GM19455 (cell line): ENCODE measurements around the gene ZIC3.
"Not testable (repeated sequence)": the region's sequence is repeated elsewhere in the genome, so short reads cannot be mapped to it uniquely, and the experiment has no call there.

Experiments used
- ATAC-seq: cut with Tn5 transposase; IDR thresholded peaks from one replicate; pipeline ENCODE4 v1.9.1; 2021; ENCODE audit not compliant: unreplicated experiment

The ZIC3 gene

DNA sequence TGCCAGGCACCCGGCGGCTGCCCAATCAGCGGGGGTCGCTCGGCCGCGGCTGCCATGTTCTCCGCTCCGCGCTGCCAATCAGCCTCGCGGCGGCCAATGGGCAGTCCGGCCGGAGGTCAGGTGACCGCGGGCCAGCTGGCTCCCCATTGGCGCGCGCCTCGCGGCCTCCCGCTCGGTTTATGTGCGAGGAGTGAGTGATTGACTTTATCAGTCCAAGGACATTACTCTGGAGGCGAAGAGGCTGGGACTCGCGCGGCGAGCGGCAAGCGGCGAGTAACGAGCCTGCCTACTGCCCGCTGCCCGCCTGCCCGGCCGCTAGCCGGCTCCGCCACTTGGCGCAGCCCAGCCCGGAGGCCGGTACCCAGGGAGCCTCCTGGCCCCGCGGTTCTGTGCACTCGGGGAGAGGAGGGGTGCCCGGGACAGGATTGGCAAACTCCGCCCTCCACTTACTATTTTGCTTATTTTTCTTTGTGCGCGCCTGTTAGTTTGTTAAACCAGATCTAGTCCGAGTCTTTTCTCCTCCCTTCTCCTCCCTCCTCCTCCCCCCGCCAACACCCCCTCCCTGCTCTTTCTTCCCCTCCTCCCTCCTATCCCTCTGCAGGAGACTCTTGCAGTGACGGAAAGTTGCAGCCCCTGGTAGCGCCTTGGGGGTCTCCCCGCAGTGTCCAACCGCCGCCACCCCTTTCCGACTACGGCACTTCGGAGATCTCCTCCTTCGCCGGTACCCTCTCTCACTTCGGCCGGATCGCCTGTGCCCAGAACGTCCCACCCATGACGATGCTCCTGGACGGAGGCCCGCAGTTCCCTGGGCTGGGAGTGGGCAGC, at the start of gene ZIC3:
TSS of gene ZIC3 (plus strand) at position 207 of the 825 bp plus-strand sequence. CDS start at position 772, 565 bp downstream.
- ATAC-seq: no peak

DNA sequence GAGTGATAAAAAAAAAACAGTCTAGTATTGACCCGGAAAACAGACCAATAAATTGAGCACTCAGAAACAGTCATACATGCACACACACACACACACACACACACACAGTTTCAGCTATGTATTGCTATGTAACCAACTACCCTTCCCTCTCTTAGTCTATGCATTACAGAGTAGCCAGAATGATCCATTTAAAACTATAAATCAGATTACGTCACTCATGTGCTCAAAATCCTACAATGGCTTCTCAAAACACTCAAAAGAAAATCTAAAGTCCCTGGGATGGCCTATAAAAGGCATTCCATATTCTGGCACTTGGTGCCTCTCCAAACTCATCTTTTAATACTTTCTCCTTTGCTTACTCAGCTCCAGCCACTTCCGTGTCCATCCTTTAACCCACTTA, 46.5 kb upstream of the ZIC3 start:
- ATAC-seq: no peak

DNA sequence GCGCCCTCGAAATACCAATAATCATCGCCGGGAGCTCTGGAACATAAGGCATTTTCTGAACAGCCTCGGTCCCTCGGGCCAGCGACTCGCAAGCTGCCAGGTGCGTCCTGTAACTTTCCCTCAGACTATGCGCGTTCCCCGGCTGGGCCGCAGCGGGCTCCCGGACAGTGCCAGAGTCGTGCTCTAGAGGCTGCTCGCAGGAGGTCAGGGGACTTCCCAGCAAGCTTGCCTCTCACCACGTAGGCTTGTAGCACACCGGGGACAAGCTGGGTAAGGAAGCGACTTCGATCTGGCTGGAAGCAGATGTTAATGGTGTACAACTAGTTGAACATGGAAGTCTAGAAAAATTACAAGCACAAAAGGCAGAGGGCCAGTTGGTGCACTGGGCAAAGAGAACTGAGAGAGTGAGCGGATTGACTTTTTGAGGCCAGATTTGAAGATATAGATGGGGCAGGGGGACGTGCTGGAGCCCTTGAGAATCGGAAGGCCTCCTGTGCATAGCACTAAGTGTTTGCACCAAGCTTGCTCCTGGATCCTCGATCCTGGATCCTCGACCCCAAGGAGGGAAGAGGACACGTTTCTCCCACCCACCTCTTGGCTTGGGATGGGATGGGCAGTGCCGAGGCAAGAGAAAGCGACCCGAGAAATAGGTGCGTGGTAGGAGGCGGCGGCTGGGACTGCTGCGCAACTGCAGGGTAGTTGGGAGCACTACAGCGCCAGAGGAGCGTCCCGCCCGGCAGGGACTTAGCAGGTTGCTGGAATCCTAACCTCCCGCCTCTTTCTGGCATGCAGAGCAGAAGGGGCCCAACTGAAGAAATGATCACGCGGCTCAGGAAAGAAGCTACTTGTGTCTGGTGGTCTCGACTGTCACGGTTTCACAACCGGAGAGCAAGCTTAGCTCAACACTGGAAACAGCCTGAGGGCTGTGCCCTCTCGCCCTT, 19.9 kb upstream of the ZIC3 start:
- no peak for ATAC-seq

DNA sequence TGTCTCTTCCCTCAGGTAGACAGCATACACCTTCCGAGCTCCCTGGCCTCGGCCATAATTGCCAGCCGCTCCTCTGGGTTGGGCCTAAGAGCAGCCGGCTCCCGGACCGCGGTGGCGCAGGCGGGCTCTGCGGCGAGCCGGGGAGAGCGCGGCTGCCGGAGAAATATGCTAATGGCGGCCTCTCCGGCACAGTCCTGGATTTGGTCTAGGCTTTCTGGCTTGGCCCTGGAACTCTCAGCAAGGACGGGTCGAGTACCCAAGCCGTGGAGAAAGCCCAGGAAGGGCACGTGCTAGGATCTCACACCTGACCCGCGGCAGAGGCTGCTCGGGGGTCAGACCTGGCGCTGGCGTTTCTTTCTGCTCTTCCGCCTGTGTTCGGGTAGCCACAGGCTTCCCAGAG, 18.6 kb upstream of the ZIC3 start:
- ATAC-seq: no peak

DNA sequence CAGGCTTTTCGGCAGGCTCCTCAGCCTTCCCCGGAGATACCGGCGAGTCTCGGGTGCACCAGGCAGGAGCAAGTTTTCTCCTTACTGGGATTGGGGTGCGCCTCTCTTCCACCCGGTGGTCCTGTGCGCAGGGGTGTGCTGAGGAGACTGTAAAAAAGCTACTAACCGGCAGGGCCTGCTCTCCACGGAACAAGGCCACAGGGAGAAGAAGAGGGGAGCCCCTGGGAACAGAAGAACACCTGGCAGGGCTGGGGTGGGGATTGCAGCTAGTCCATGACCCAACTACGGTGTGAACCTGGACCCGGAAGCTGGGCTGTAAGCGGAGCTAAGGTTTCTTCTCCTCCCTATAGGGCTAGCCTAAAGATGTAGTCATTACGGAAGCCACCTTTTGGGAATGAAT, 17.7 kb upstream of the ZIC3 start:
- no peak for ATAC-seq

DNA sequence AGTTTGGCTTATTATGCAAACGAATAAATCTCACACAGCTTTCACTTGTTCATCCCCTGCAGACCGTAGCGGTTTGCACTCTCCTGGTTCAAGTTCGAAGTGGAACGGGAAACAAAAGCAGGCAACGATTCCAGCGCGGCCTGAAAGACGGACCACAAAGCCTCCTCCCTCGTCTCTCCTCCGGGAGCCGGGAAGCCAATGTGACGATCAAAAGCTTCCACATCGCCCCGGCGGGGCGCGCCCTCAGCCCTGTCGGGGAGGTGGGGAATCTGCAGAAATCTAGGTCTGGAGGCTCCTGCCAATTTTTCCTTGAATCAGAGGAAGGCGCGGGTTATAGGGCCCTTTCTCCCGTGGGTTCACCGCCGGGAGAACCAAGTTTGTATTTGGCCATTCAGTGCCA, 16.9 kb upstream of the ZIC3 start:
- no peak for ATAC-seq

DNA sequence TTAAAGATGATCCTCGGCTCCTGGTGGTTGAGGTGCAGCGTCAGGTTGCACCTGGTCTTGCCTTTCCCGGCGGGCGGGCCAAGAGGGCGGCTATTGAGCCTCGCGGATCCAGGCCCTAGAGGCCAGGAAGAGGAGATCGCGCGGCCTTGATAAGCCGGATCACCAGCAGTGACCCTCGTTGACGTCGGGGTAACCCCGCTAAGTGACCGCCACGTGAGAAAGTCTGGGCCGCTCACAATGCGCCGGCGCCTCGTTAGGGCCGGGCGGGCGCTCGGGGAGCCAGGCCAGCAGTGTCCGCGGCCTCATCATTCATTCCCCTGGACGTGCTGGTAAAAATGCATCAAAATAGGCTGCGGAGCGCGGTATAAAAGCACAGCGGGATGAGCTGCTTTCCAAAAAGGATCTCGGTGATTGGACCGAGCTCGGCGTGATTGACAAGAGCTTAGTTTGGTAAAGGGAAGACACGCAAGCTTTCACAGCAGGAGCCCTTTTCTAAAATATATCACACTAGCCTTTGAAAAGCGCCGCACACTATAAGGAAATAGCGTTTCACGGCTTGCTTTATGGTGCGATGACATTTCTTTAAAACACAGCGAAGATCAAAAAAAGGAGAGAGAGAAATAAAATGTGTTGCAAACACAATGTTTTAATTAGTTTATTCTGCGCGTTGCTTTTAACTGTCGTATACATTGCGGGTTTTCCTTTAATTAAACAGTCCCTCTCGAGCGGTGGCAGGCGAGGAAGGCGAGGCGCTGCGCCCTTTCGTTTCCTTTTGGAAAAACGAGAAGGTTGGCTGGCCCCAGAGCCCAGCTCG, 15.9 kb upstream of the ZIC3 start:
- no peak for ATAC-seq

DNA sequence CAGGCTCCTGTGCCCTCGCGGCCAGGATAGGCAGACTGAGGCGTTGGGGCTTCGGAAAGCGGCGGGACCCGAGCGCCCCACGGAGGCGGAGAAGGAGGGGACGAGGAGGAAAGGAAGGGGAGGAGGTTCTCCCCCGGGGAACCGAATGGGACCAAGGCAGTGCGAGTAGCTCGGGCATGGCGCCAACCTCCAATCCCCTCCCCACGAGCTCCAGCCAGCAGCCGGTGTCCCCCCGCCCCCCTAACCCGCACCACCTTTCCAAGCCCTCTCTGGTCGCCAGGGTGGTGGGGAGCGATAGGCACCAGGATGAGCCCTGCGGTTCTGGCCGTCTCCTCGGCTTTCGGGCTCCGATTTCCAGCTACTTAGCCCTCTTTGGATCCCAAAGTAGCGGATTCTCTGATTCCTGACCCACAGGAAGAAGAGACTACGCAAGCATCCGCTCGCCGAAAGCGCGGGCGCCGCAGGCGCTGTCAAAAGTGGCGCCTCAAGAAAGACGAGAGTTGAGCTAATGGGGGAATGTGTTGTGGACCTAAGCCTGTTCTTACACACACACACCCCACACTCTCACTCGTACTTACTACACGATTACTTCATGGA, 15.2 kb upstream of the ZIC3 start:
- no peak for ATAC-seq

DNA sequence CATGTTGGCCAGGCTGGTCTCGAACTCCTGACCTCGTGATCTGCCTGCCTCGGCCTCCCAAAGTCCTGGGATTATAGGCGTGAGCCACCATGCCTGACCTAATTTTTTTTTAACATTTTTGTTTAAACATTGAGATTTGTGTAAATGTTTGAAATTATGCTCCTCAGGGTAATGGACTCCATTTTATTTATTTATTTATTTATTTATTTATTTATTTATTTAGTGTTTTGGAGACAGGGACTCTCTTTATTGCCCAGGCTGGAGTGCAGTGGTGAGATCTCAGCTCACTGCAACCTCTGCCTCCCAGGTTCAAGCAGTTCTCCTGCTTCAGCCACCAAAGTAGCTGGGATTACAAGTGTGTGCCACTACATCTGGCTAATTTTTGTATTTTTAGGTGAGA, 13.8 kb upstream of the ZIC3 start:
- ATAC-seq: not testable (repeated sequence)

DNA sequence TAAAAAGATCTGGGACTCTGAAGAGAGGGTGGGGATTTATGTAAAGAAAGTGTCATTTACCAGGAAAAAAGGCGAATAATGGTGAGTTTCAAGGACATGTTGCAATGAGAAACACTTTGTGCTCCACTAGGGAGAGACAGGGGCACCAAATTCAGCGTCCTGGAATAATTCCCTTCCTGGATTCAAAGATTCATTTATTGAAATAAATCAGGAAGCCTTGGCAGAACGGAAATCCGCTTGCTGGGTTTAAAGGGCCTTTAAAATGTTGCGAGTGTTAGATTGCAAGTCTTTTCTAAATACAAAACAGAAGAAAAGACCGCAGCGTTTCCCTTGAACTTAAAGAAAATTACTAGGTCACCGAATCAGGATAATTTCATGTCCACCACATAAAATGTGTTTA, 3.8 kb upstream of the ZIC3 start:
- ATAC-seq: no peak

DNA sequence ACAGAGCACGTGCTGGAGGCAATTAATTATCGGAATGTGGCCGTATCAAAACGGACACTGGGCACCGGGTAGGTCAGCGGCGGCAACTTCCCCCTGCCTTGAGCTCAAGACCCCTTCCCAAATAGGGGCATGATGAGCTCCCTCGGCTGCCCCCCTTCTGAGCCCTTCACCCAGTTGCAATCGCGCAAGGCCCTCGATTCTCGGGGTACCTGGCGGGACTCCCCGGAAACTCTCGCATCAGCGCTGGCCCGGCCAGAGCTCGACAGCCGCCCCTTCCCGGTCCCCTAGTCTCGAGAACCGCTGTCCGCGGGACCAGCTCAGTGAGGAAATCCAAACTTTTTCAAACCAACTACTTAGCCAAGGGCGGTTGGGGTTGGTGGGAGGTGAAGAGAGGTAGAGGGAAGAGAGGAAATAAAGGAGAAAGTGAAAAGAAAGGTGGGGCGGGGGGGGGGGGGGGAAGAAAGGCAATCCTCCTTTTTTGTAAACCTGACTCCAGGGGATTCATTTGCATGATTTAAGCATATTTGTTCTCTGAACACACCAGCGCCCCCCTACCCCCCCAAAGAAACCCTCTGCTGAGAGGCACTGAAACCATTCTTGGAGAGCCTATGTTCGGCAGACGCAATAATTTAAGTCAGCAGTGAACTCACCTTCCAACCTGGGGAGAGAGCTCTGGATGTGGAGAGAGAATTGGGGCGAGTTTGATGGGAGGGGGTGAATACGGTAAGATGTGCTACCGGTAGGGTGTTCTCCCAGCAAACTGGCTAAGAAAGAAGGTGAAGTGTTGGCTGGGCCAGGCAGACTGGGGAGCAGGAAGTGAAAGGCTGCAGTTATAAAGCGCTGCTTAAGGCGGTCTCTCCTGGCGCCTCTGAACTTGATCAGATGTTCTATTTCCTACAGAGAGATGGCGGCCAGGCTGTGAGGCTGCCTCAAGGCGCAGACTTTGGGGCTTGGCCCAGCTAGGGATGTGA, 2.0 kb upstream of the ZIC3 start:
- ATAC-seq: no peak

DNA sequence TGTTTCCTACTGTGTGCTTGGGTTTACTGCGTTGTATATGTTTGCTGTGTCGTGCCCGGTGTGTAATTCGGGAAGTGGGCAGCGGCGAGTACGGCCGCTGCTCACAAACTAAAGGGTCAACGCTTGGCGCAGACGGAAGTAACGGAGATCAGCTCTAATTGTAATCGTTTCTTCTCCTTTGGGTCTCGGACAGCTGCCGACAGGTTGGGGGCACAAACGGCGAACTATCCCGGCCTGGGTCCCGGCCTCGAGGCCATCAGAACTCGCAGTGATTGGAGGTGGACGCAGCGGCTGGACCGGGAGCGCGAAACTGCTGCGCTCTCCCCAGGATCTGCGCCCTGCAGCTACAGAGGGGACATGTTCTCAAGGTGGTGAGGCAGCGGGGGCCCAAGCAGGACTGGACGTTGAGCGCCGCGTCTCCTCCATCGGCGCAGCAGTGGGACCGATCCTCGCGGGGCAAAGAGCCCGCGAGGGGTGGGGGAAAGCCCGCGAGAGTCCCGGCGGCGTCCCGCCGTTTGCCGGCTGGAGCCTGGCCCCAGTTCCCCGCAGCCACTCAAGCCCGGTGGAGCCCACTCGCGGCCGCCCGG, 516 bp upstream of the ZIC3 start:
- no peak for ATAC-seq

DNA sequence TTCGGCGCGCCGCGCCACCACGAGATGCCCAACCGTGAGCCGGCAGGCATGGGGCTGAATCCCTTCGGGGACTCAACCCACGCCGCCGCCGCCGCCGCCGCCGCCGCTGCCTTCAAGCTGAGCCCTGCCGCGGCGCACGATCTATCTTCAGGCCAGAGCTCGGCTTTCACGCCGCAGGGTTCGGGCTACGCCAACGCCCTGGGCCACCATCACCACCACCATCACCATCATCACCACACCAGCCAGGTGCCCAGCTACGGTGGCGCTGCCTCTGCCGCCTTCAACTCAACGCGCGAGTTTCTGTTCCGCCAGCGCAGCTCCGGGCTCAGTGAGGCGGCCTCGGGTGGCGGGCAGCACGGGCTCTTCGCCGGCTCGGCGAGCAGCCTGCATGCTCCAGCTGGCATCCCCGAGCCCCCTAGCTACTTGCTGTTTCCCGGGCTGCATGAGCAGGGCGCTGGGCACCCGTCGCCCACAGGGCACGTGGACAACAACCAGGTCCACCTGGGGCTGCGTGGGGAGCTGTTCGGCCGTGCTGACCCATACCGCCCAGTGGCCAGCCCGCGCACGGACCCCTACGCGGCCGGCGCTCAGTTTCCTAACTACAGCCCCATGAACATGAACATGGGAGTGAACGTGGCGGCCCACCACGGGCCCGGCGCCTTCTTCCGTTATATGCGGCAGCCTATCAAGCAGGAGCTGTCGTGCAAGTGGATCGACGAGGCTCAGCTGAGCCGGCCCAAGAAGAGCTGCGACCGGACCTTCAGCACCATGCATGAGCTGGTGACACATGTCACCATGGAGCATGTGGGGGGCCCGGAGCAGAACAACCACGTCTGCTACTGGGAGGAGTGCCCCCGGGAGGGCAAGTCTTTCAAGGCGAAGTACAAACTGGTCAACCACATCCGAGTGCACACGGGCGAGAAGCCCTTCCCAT, 1.1 kb downstream of the ZIC3 start:
- ATAC-seq: no peak

DNA sequence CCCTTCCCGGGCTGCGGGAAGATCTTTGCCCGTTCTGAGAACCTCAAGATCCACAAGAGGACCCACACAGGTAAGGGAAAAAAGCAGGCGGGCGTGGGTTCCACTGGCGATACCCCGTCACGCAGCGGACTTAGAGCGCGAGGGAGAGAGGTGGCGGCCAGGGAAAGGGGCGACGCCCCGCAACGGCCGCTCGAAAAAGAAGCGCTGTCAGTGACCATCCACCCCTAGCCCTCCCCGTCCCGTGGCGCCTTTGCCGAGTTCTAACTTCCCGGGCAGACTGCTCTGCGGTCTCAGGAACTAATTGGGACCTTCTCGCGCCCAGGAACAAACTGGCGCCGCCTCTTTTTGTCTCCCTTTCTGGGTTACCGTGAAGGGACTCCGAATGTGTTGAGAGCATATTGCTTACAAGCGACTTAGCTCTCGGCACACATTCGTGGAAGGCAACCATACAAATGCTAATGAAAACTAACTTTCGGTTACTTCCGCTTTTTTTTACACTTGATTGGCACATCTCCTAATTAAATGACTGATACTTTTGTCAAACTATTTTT, 1.8 kb downstream of the ZIC3 start:
- ATAC-seq: no peak

DNA sequence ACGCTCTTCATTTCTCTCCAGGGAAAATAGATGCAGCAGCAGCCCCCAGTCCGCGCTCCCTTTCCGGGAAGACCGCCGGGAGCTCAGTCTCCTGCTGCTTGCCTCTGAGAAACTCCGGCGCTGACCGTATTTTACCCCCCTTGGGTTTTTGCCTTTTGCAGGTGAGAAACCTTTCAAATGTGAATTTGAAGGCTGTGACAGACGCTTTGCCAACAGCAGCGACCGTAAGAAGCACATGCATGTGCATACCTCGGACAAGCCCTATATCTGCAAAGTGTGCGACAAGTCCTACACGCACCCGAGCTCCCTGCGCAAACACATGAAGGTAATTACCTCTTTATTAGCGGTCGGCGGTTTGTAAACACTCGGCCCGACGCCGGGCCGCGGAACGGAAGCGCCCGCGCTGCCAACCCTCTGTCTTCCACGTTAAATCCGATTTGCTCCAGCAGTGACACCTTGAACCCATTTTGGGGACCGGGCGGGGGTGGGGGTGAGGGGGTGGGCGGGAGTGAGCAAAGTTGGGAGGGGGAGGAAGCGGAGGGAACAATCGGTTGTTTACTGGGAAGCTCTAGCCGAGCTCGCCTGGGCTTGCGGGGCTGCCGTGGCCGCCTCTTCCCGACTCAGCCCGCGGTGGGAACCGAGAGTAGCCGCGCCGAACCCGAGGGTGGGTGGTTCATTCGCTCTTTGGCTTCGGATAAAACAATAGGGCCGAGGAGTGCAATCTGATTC, 3.0 kb downstream of the ZIC3 start:
- no peak for ATAC-seq

DNA sequence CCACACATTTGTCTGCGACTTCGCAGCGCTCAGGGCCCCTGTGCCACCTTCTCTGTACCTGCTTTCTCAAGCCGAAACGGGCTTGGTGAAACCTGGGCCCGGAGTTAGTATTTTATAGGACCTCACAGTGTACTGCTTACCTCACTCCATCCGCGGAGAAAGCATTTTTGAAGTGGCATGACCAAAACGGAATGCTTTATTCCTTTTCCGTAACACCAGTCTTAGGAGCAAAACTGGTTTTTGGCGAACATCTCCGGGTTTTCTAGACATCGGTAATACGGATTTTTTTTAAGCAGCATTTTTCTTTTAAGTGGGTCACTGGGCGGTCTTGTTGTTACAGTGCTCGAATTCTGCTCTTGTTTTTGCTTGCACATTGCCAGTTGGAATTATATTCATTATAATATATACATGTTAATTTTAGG, 3.6 kb downstream of the ZIC3 start:
- no peak for ATAC-seq
